Body of pancreas (tissue), 4 donors: ENCODE results near the gene NTMT1. TPM values are rescaled to one million over a fixed set of nuclear protein-coding genes. Genes with fewer than 3 reads are reported as not detected.

Experiments used
- ATAC-seq: fragments of 150-250 bp; one replicate; pipeline ENCODE4 v1.9.1; 2016
- DNase-seq, 4 donors: peaks; one replicate each; pipeline ENCODE4 v3.0.0-alpha.2; 2019
- H3K27ac ChIP-seq, 4 donors: fragments of 200-600 bp; sonication (generic); 1 replicate in 3 of 4; 2 replicates in 1 of 4; pipeline versions ENCODE4 v1.5.1 to v1.6.1; 2016 to 2019; ENCODE audit warnings: mild to moderate bottlenecking in 1 of 4, mixed read lengths in 1 of 4, moderate library complexity in 1 of 4
- H3K27me3 ChIP-seq, 2 donors: fragments of 200-600 bp; sonication (generic); one replicate each; pipeline ENCODE4 v1.6.0; 2016; ENCODE audit warnings: mild to moderate bottlenecking in 1 of 2
- H3K36me3 ChIP-seq, 2 donors: fragments of 200-600 bp; sonication (generic); replicated peaks in 1 of 2; 2 replicates each; pipeline ENCODE4 v1.5.1; 2016; ENCODE audit warnings: low read depth in 2 of 2; ENCODE audit not compliant: insufficient read depth in 1 of 2
- H3K4me1 ChIP-seq: fragments of 200-600 bp; sonication (generic); one replicate; pipeline ENCODE4 v1.6.0; 2016
- H3K4me3 ChIP-seq, 2 donors: fragments of 200-600 bp; sonication (generic); 1 replicate in 1 of 2; 2 replicates in 1 of 2; pipeline ENCODE4 v1.5.1; 2016 to 2019
- H3K9me3 ChIP-seq, 3 donors: fragments of 200-600 bp; sonication (generic); 1 replicate in 2 of 3; 2 replicates in 1 of 3; pipeline ENCODE4 v1.5.1; 2016
- CTCF ChIP-seq, 7 experiments: fragments of 450-650 bp in 4 of 7; fragments of 200-600 bp in 3 of 7; sonication (generic) in 3 of 7; IDR thresholded peaks; one replicate each; pipeline ENCODE4 v1.5.1; 2016 to 2019; ENCODE audit warnings: antibody characterized with exemption in 7 of 7
- POLR2A ChIP-seq, 3 donors: fragments of 450-650 bp; IDR thresholded peaks; one replicate each; pipeline ENCODE4 v1.6.1; 2016; ENCODE audit warnings: antibody characterized with exemption in 3 of 3, mild to moderate bottlenecking in 2 of 3
- WGBS, 2 donors: methylation state at CpG; one replicate each; pipeline ENCODE4 v1.1.5; 2017; 5-methylcytosine and 5-hydroxymethylcytosine counted together
- intact Hi-C: fragments of 100-400 bp; cut with DNase I; formaldehyde crosslinking; loops from one replicate; pipeline ENCODE4 v1.15.1; 2023
- total RNA-seq, 2 donors: library from RNA; depleted of rRNA; stranded (reverse); fragments of >200 nt; gene quantifications; one replicate each; pipeline ENCODE4 v1.1.0, GENCODE V29; 2016

NTMT1 gene
- total RNA-seq, 2 donors from 2014 or later = 11.2 to 14.5 TPM

- Histone ChIP-seq H3K4me3 (no peak overlapping the region), H3K4me1 (no peaks in the 10 kb centered on the region), H3K27me3 (no peaks in the 10 kb centered on the region), H3K27ac (no peak overlapping the region), H3K36me3 (no peaks in the 10 kb centered on the region), H3K9me3 (no peaks in the 10 kb centered on the region)
- intact Hi-C loops = no loop called here
- no peak for TF ChIP-seq POLR2A (IDR thresholded peaks at IDR 0.05)
- TF ChIP-seq CTCF (IDR thresholded peaks at IDR 0.05) = no peak
- WGBS, 2 donors = 70 to 78% methylated on average over 10 to 15 of the region's 15 CpGs
- ATAC-seq (no peak), DNase-seq (no peak)
Observed at GRCh38 chr9:129685220-129685932, 59.4 kb downstream of the NTMT1 start.

Other genes with a start within 250 kb of the NTMT1 start
- not detected for gene C9orf50, start 5.1 kb upstream of the NTMT1 start, total RNA-seq
- gene ASB6, start 16.0 kb downstream of the NTMT1 start, total RNA-seq = 10 to 100 TPM; 12.7 to 14.5 TPM
- 1 to 10 TPM in 1 of 2 donors, not detected in 1; 1.0 TPM for gene PRRX2, start 39.5 kb downstream of the NTMT1 start, total RNA-seq
- gene PTGES, start 126.9 kb downstream of the NTMT1 start, total RNA-seq = under 1 TPM; 0.52 to 0.66 TPM
- gene TOR1B, start 177.0 kb downstream of the NTMT1 start, total RNA-seq = 10 to 100 TPM in 1 of 2 donors, 1 to 10 TPM in 1; 9.6 to 19.2 TPM
- gene TOR1A, start 198.0 kb downstream of the NTMT1 start, total RNA-seq = 10 to 100 TPM; 17.4 to 27.0 TPM
- gene C9orf78, start 209.1 kb downstream of the NTMT1 start, total RNA-seq = 10 to 100 TPM; 25.1 to 48.0 TPM
- 10 to 100 TPM; 14.5 to 23.4 TPM for gene USP20, start 209.3 kb downstream of the NTMT1 start, total RNA-seq